Loucy (cell line): ENCODE measurements around the gene PRAF2.

ENCODE experiments used
- EZH2phosphoT487 ChIP-seq: fragments of 200-600 bp; IDR thresholded peaks from 2 replicates; pipeline ENCODE4 v1.6.1; 2018; ENCODE audit warnings: antibody characterized with exemption, mild to moderate bottlenecking, moderate library complexity, borderline replicate concordance
- TF ChIP-seq, protein P1 (sequence below): fragments of 200-600 bp; sonication (generic); conservative IDR thresholded peaks from 2 replicates; pipeline ENCODE4 v1.5.1; 2014; ENCODE audit warnings: mild to moderate bottlenecking, antibody characterized with exemption, low read length

DNA sequence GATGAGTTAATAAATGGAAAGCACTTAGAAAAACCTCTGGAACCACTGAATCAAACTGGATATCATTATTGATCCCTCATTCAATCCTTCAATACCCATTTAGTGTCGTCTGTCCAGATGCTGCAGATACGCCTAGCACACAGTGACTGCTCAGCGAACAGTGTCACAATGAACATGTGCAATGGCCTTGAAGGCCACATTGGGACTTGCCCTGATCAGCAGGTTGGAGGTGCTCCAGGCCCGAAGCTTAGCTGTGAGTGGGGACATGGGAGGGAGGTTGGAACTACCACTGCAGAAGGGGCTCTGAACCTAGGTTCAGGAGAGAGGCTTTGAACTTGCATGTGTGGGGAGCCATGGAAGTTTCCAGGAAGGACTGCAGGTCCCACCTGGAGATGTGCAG lies 32.5 kb upstream of the PRAF2 start:
- TF ChIP-seq, protein P1, sequence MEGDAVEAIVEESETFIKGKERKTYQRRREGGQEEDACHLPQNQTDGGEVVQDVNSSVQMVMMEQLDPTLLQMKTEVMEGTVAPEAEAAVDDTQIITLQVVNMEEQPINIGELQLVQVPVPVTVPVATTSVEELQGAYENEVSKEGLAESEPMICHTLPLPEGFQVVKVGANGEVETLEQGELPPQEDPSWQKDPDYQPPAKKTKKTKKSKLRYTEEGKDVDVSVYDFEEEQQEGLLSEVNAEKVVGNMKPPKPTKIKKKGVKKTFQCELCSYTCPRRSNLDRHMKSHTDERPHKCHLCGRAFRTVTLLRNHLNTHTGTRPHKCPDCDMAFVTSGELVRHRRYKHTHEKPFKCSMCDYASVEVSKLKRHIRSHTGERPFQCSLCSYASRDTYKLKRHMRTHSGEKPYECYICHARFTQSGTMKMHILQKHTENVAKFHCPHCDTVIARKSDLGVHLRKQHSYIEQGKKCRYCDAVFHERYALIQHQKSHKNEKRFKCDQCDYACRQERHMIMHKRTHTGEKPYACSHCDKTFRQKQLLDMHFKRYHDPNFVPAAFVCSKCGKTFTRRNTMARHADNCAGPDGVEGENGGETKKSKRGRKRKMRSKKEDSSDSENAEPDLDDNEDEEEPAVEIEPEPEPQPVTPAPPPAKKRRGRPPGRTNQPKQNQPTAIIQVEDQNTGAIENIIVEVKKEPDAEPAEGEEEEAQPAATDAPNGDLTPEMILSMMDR, result no peak
- no peak for TF ChIP-seq EZH2phosphoT487
